Stomach (tissue), 9 donors: Measurements from ENCODE around the gene SERPINB4. TPM values are rescaled to one million over a fixed set of nuclear protein-coding genes. Genes with fewer than 3 reads are reported as not detected.
A peak's percentile ranks its signal among the peaks of the same experiment; 100 is the strongest.
"Not testable (repeated sequence)": the region's sequence is repeated elsewhere in the genome, so short reads cannot be mapped to it uniquely, and the experiment has no call there.

ENCODE experiments used
- DNase-seq, 2 donors: peaks; one replicate each; pipeline versions ENCODE4 v3.0.0 to v3.0.0-alpha.2; 2013 to 2019
- H3K27ac ChIP-seq, 5 donors: fragments of 200-600 bp in 4 of 5; sonication (generic) in 4 of 5; one replicate each; pipeline ENCODE4 v1.5.1; 2013 to 2019; ENCODE audit warnings: mild to moderate bottlenecking in 1 of 5, moderate library complexity in 1 of 5
- H3K27me3 ChIP-seq, 3 donors: fragments of 200-600 bp; sonication (generic); one replicate each; pipeline ENCODE4 v1.5.1; 2017 to 2019; ENCODE audit warnings: mixed run types in 1 of 3
- H3K36me3 ChIP-seq, 4 donors: fragments of 200-600 bp; sonication (generic); 1 replicate in 3 of 4; 2 replicates in 1 of 4; pipeline ENCODE4 v1.5.1; 2016 to 2019
- H3K4me1 ChIP-seq, 4 donors: fragments of 200-600 bp; sonication (generic); one replicate each; pipeline ENCODE4 v1.5.1; 2016 to 2019
- H3K4me3 ChIP-seq, 4 donors: fragments of 200-600 bp; sonication (generic) in 3 of 4; one replicate each; pipeline ENCODE4 v1.5.1; 2016 to 2019; ENCODE audit warnings: mild to moderate bottlenecking in 1 of 4
- H3K9me3 ChIP-seq, 4 donors: fragments of 200-600 bp; sonication (generic); one replicate each; pipeline ENCODE4 v1.5.1; 2016 to 2019
- CTCF ChIP-seq, 7 experiments: fragments of 450-650 bp in 4 of 7; fragments of 200-600 bp in 3 of 7; sonication (generic) in 3 of 7; IDR thresholded peaks; one replicate each; pipeline ENCODE4 v1.5.1; 2016 to 2019; ENCODE audit warnings: antibody characterized with exemption in 7 of 7, control low read depth in 2 of 7, mild to moderate bottlenecking in 1 of 7
- EP300 ChIP-seq: sonication (generic); formaldehyde crosslinking; IDR thresholded peaks from one replicate; pipeline ENCODE4 v1.6.1; 2017; ENCODE audit warnings: antibody characterized with exemption
- POLR2A ChIP-seq, 4 donors: fragments of 450-650 bp; IDR thresholded peaks; one replicate each; pipeline ENCODE4 v1.6.1; 2016; ENCODE audit warnings: antibody characterized with exemption in 4 of 4, control low read depth in 2 of 4, mild to moderate bottlenecking in 1 of 4, moderate library complexity in 1 of 4
- POLR2AphosphoS5 ChIP-seq, 3 donors: sonication (generic); formaldehyde crosslinking; IDR thresholded peaks; one replicate each; pipeline ENCODE4 v1.6.1; 2016; ENCODE audit warnings: antibody characterized with exemption in 3 of 3
- WGBS, 5 donors: extraction: QIAGEN DNeasy Blood & Tissue Kit in 3 of 5; methylation state at CpG; one replicate each; pipeline versions ENCODE4 v1.1.5 to v1.1.7; 2013 to 2018; 5-methylcytosine and 5-hydroxymethylcytosine counted together
- intact Hi-C: fragments of 100-400 bp; cut with DNase I; formaldehyde crosslinking; loops from one replicate; pipeline ENCODE4 v1.15.1; 2023; ENCODE audit warnings: low total_unique reads
- polyA plus RNA-seq, 3 donors: library from polyadenylated mRNA; stranded (reverse); fragments of 200-250 nt; gene quantifications; one replicate each; pipeline ENCODE4 v1.2.3, GENCODE V29; 2013
- total RNA-seq, 5 donors: library from RNA; depleted of rRNA; stranded (reverse); fragments of >200 nt; gene quantifications; one replicate each; pipeline versions ENCODE4 v1.1.0 to v1.2.3, GENCODE V29; 2014 to 2016
- donor health status: healthy with polysubstance abuse.
- donor health status: Bipolar disorder and iron deficiency.
- donor health status: healthy.

SERPINB4 gene
- total and polyA plus RNA-seq, 8 donors = 0.46 to 3.8 (median 0.68) TPM; not detected in 5

- TF ChIP-seq CTCF (IDR thresholded peaks at IDR 0.05) (peak in 3 of 7 experiments; percentile 15 to 23 (median 23)), POLR2A (IDR thresholded peaks at IDR 0.05) (no peak), EP300 (no peak), POLR2AphosphoS5 (IDR thresholded peaks at IDR 0.05) (no peak)
- DNase-seq = peak; percentile 41 to 55
- no peaks in the 10 kb centered on the region for H3K36me3 ChIP-seq
Observed at GRCh38 chr18:63676526-63677323, 32.7 kb upstream of the SERPINB4 start.

GRCh38 chr18:63664571-63664970 is 20.5 kb upstream of the SERPINB4 start:
- Histone ChIP-seq H3K9me3 (peaks cover 0 to 3% (median 0%) of the 10 kb centered on the region in 4 donors), H3K27ac (no peak overlapping the region), H3K4me3 (no peak overlapping the region), H3K36me3 (no peaks in the 10 kb centered on the region), H3K27me3 (no peaks in the 10 kb centered on the region), H3K4me1 (no peaks in the 10 kb centered on the region)
- 81 to 97% (median 90%) methylated on average over 1 of the region's 1 CpG for WGBS, 5 donors
- TF ChIP-seq POLR2AphosphoS5 (IDR thresholded peaks at IDR 0.05) = no peak
- no peak for TF ChIP-seq CTCF (IDR thresholded peaks at IDR 0.05)
- no peak for TF ChIP-seq EP300
- TF ChIP-seq POLR2A (IDR thresholded peaks at IDR 0.05) = no peak
- no peak for DNase-seq
- intact Hi-C loops = no loop called here

More at GRCh38 chr18:63676526-63677323, 32.7 kb upstream of the SERPINB4 start:
- intact Hi-C loops = no loop called here
- H3K27ac ChIP-seq = no peak overlapping the region
- no peaks in the 10 kb centered on the region for H3K27me3 ChIP-seq
- no peaks in the 10 kb centered on the region for H3K9me3 ChIP-seq
- H3K4me3 ChIP-seq = no peak overlapping the region
- 20 to 26% (median 21%) methylated on average over 5 of the region's 5 CpGs for WGBS, 5 donors
- peaks cover 0 to 5% (median 0%) of the 10 kb centered on the region in 4 donors for H3K4me1 ChIP-seq

GRCh38 chr18:63661750-63662149 is 17.7 kb upstream of the SERPINB4 start, which contains the start of gene SERPINB3:
TSS of gene SERPINB3 (minus strand) at chr18:63661893. CDS start at chr18:63661216, 677 bp downstream.
- H3K27me3 ChIP-seq, H3K9me3 ChIP-seq, H3K36me3 ChIP-seq, H3K4me3 ChIP-seq, DNase-seq, H3K4me1 ChIP-seq, H3K27ac ChIP-seq, intact Hi-C loops: not testable (repeated sequence)
- 65 to 88% (median 79%) methylated on average over 2 to 3 of the region's 3 CpGs for WGBS, 5 donors

- H3K4me3 ChIP-seq, H3K9me3 ChIP-seq, DNase-seq, intact Hi-C loops, H3K4me1 ChIP-seq, H3K36me3 ChIP-seq, H3K27me3 ChIP-seq, H3K27ac ChIP-seq: not testable (repeated sequence)
- 82 to 93% (median 90%) methylated on average over 4 of the region's 4 CpGs for WGBS, 5 donors
Observed at GRCh38 chr18:63658920-63659319, 14.9 kb upstream of the SERPINB4 start.

- H3K9me3 ChIP-seq, H3K27me3 ChIP-seq, DNase-seq, intact Hi-C loops, H3K36me3 ChIP-seq, H3K4me1 ChIP-seq, H3K27ac ChIP-seq, H3K4me3 ChIP-seq: not testable (repeated sequence)
- 55 to 67% (median 62%) methylated on average over 3 of the region's 3 CpGs for WGBS, 5 donors
Observed at GRCh38 chr18:63650271-63650670, 6.2 kb upstream of the SERPINB4 start.

- Histone ChIP-seq H3K36me3 (no peaks in the 10 kb centered on the region), H3K27me3 (no peaks in the 10 kb centered on the region), H3K4me1 (no peaks in the 10 kb centered on the region), H3K27ac (no peak overlapping the region), H3K9me3 (no peaks in the 10 kb centered on the region), H3K4me3 (no peak overlapping the region)
- intact Hi-C loops = no loop called here
- no peak for DNase-seq
- TF ChIP-seq CTCF (IDR thresholded peaks at IDR 0.05) (no peak), POLR2AphosphoS5 (IDR thresholded peaks at IDR 0.05) (no peak), POLR2A (IDR thresholded peaks at IDR 0.05) (no peak), EP300 (no peak)
- 61 to 70% (median 67%) methylated on average over 7 of the region's 7 CpGs for WGBS, 5 donors
Observed at GRCh38 chr18:63648241-63648640, 4.2 kb upstream of the SERPINB4 start.
